Measurements from ENCODE around the gene RAB4B.

GRCh38 chr19:40808497-40808896, 30.4 kb downstream of the RAB4B start:
- TF ChIP-seq CTCF (IDR thresholded peaks at IDR 0.05) (no peak), POLR2A (IDR thresholded peaks at IDR 0.05) (no peak), POLR2AphosphoS5 (IDR thresholded peaks at IDR 0.05) (no peak)
